Suprapubic skin (tissue), 4 donors: ENCODE measurements around the gene MEFV. TPM values are rescaled to one million over a fixed set of nuclear protein-coding genes. Genes with fewer than 3 reads are reported as not detected.
A peak's percentile ranks its signal among the peaks of the same experiment; 100 is the strongest.

Experiments
- DNase-seq, 2 donors: peaks; one replicate each; pipeline ENCODE4 v3.0.0-alpha.2; 2019; ENCODE audit warnings: low spot score in 2 of 2
- H3K27ac ChIP-seq: fragments of 200-600 bp; sonication (generic); one replicate; pipeline ENCODE4 v1.5.1; 2019
- H3K27me3 ChIP-seq: fragments of 200-600 bp; sonication (generic); one replicate; pipeline ENCODE4 v1.5.1; 2019
- H3K36me3 ChIP-seq: fragments of 200-600 bp; sonication (generic); one replicate; pipeline ENCODE4 v1.5.1; 2019
- H3K4me1 ChIP-seq: fragments of 200-600 bp; sonication (generic); one replicate; pipeline ENCODE4 v1.5.1; 2019
- H3K4me3 ChIP-seq: fragments of 200-600 bp; sonication (generic); one replicate; pipeline ENCODE4 v1.5.1; 2019; ENCODE audit warnings: mild to moderate bottlenecking
- H3K9me3 ChIP-seq: fragments of 200-600 bp; sonication (generic); one replicate; pipeline ENCODE4 v1.5.1; 2019
- CTCF ChIP-seq, 2 donors: fragments of 200-600 bp in 1 of 2; fragments of 450-650 bp in 1 of 2; sonication (generic) in 1 of 2; IDR thresholded peaks; one replicate each; pipeline ENCODE4 v1.5.1; 2016 to 2019; ENCODE audit warnings: antibody characterized with exemption in 2 of 2, mild to moderate bottlenecking in 1 of 2, moderate library complexity in 1 of 2
- EP300 ChIP-seq: sonication (generic); formaldehyde crosslinking; IDR thresholded peaks from one replicate; pipeline ENCODE4 v1.6.1; 2017; ENCODE audit warnings: antibody characterized with exemption
- POLR2A ChIP-seq, 2 donors: fragments of 450-650 bp; IDR thresholded peaks; one replicate each; pipeline ENCODE4 v1.6.1; 2017; ENCODE audit warnings: antibody characterized with exemption in 2 of 2, mild to moderate bottlenecking in 2 of 2, moderate library complexity in 2 of 2
- POLR2AphosphoS5 ChIP-seq, 3 donors: sonication (generic); formaldehyde crosslinking; IDR thresholded peaks; one replicate each; pipeline ENCODE4 v1.6.1; 2017; ENCODE audit warnings: antibody characterized with exemption in 3 of 3
- WGBS: methylation state at CpG from one replicate; pipeline ENCODE4 v1.1.5; 2018; 5-methylcytosine and 5-hydroxymethylcytosine counted together
- total RNA-seq, 4 donors: library from RNA; depleted of rRNA; stranded (reverse); fragments of >200 nt; gene quantifications; one replicate each; pipeline ENCODE4 v1.1.0, GENCODE V29; 2016

The MEFV gene
- total RNA-seq, 4 donors from 2014 or later, result 0.16 to 0.40 (median 0.17) TPM; not detected in 1

- no peak for TF ChIP-seq CTCF (IDR thresholded peaks at IDR 0.05)
- no peak for TF ChIP-seq POLR2A (IDR thresholded peaks at IDR 0.05)
- TF ChIP-seq POLR2AphosphoS5 (IDR thresholded peaks at IDR 0.05), result no peak
- TF ChIP-seq EP300, result no peak
- DNase-seq, result no peak
Observed at GRCh38 chr16:3234543-3234856, 21.9 kb downstream of the MEFV start.

GRCh38 chr16:3223913-3224515 lies 32.4 kb downstream of the MEFV start:
- H3K27me3 ChIP-seq, result no peaks in the 10 kb centered on the region
- no peak overlapping the region for H3K27ac ChIP-seq
- H3K36me3 ChIP-seq, result peaks cover 57% of the 10 kb centered on the region
- H3K4me3 ChIP-seq, result no peak overlapping the region
- no peaks in the 10 kb centered on the region for H3K4me1 ChIP-seq
- 97% methylated on average over 10 of the region's 10 CpGs for WGBS
- TF ChIP-seq EP300 (no peak), CTCF (IDR thresholded peaks at IDR 0.05) (no peak), POLR2AphosphoS5 (IDR thresholded peaks at IDR 0.05) (no peak), POLR2A (IDR thresholded peaks at IDR 0.05) (no peak)
- DNase-seq, result no peak
- peaks cover 57% of the 10 kb centered on the region for H3K9me3 ChIP-seq

More at GRCh38 chr16:3234543-3234856, 21.9 kb downstream of the MEFV start:
- Histone ChIP-seq H3K27ac (peak overlapping the region; percentile 86), H3K9me3 (peaks cover 9% of the 10 kb centered on the region), H3K36me3 (peaks cover 35% of the 10 kb centered on the region), H3K4me3 (peak overlapping the region; percentile 92), H3K27me3 (no peaks in the 10 kb centered on the region), H3K4me1 (peaks cover 15% of the 10 kb centered on the region)
- 4% methylated on average over 12 of the region's 18 CpGs for WGBS

- peaks cover 51% of the 10 kb centered on the region for H3K9me3 ChIP-seq
- H3K4me3 ChIP-seq, result no peak overlapping the region
- WGBS, result 90% methylated on average over 10 of the region's 10 CpGs
Observed at GRCh38 chr16:3220839-3221238, 35.6 kb downstream of the MEFV start.

GRCh38 chr16:3216263-3216640 lies 40.2 kb downstream of the MEFV start:
- no peak for TF ChIP-seq POLR2AphosphoS5 (IDR thresholded peaks at IDR 0.05)
- no peak for TF ChIP-seq CTCF (IDR thresholded peaks at IDR 0.05)
- no peak for TF ChIP-seq POLR2A (IDR thresholded peaks at IDR 0.05)
- TF ChIP-seq EP300, result no peak
- H3K36me3 ChIP-seq, result no peaks in the 10 kb centered on the region
- H3K4me1 ChIP-seq, result no peaks in the 10 kb centered on the region
- no peaks in the 10 kb centered on the region for H3K27me3 ChIP-seq
- H3K4me3 ChIP-seq, result no peak overlapping the region
- H3K9me3 ChIP-seq, result peaks cover 9% of the 10 kb centered on the region
- H3K27ac ChIP-seq, result no peak overlapping the region
- WGBS, result 59% methylated on average over 3 of the region's 3 CpGs
- no peak for DNase-seq

More at GRCh38 chr16:3220839-3221238, 35.6 kb downstream of the MEFV start:
- Histone ChIP-seq H3K36me3 (peaks cover 28% of the 10 kb centered on the region), H3K4me1 (no peaks in the 10 kb centered on the region), H3K27ac (no peak overlapping the region), H3K27me3 (no peaks in the 10 kb centered on the region)
- TF ChIP-seq POLR2AphosphoS5 (IDR thresholded peaks at IDR 0.05), result no peak
- no peak for DNase-seq

DNA sequence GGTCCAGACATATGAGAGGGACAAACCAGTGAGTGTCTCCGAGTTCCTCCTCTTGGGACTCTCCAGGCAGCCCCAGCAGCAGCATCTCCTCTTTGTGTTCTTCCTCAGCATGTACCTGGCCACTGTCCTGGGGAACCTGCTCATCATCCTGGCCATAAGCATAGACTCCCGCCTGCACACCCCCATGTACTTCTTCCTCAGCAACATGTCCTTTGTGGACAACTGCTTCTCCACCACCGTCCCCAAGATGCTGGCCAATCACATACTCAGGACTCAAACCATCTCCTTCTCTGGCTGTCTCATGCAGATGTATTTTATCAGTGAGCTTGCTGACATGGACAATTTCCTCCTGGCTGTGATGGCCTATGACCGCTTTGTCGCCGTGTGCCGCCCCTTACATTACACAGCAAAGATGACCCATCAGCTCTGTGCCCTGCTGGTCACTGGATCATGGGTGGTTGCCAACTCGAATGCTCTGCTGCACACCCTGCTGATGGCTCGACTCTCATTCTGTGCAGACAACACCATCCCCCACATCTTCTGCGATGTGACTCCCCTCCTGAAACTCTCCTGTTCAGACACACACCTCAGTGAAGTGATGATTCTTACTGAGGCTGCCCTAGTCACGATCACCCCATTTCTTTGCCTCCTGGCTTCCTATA lies 40.7 kb downstream of the MEFV start:
- Histone ChIP-seq H3K27ac (no peak overlapping the region), H3K36me3 (no peaks in the 10 kb centered on the region), H3K4me3 (no peak overlapping the region), H3K27me3 (no peaks in the 10 kb centered on the region), H3K9me3 (peaks cover 4% of the 10 kb centered on the region), H3K4me1 (no peaks in the 10 kb centered on the region)
- WGBS, result 85% methylated on average over 11 of the region's 11 CpGs
- DNase-seq, result no peak
- TF ChIP-seq EP300, result no peak
- no peak for TF ChIP-seq POLR2A (IDR thresholded peaks at IDR 0.05)
- TF ChIP-seq CTCF (IDR thresholded peaks at IDR 0.05), result no peak
- TF ChIP-seq POLR2AphosphoS5 (IDR thresholded peaks at IDR 0.05), result no peak
